ENCODE measurements around the gene BOC. TPM values are rescaled to one million over a fixed set of nuclear protein-coding genes. Genes with fewer than 3 reads are reported as not detected.

BOC gene
- total and polyA plus RNA-seq, 2 of the 13 experiments (the other 11 are each of a cell fraction or from before 2014, with no cell fraction given), result 0.04 TPM; not detected in 1

DNA sequence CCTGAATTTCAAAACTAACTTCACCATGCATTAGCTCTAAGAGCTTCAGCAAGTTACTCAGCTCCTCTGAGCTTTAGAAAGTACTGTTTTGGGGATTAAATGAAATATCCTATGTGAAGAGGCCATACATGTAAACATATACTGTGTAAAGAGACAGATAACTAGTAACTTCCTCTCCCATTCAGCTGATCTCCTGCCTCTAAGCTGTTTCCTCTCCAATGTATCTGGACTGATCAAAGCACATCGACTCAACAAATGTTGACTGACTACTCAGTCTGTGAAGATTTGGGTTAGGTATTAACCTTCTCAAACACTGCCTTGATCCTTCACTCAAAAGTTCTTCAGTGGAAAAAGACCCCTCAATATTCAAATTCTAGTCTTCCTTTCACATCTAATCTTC, 82.0 kb downstream of the BOC start (continued):
- TF ChIP-seq, protein P1, sequence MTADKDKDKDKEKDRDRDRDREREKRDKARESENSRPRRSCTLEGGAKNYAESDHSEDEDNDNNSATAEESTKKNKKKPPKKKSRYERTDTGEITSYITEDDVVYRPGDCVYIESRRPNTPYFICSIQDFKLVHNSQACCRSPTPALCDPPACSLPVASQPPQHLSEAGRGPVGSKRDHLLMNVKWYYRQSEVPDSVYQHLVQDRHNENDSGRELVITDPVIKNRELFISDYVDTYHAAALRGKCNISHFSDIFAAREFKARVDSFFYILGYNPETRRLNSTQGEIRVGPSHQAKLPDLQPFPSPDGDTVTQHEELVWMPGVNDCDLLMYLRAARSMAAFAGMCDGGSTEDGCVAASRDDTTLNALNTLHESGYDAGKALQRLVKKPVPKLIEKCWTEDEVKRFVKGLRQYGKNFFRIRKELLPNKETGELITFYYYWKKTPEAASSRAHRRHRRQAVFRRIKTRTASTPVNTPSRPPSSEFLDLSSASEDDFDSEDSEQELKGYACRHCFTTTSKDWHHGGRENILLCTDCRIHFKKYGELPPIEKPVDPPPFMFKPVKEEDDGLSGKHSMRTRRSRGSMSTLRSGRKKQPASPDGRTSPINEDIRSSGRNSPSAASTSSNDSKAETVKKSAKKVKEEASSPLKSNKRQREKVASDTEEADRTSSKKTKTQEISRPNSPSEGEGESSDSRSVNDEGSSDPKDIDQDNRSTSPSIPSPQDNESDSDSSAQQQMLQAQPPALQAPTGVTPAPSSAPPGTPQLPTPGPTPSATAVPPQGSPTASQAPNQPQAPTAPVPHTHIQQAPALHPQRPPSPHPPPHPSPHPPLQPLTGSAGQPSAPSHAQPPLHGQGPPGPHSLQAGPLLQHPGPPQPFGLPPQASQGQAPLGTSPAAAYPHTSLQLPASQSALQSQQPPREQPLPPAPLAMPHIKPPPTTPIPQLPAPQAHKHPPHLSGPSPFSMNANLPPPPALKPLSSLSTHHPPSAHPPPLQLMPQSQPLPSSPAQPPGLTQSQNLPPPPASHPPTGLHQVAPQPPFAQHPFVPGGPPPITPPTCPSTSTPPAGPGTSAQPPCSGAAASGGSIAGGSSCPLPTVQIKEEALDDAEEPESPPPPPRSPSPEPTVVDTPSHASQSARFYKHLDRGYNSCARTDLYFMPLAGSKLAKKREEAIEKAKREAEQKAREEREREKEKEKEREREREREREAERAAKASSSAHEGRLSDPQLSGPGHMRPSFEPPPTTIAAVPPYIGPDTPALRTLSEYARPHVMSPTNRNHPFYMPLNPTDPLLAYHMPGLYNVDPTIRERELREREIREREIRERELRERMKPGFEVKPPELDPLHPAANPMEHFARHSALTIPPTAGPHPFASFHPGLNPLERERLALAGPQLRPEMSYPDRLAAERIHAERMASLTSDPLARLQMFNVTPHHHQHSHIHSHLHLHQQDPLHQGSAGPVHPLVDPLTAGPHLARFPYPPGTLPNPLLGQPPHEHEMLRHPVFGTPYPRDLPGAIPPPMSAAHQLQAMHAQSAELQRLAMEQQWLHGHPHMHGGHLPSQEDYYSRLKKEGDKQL (CRISPR knock-in tag; IDR thresholded peaks at IDR 0.05; ENCODE audit: low read depth), result peak; percentile 60; the same call in 1 of the 2 replicates
- TF ChIP-seq HIVEP1 (CRISPR knock-in tag; IDR thresholded peaks at IDR 0.05) (no peak), ZFP36L2 (CRISPR knock-in tag; IDR thresholded peaks at IDR 0.05) (no peak), KDM6A (CRISPR knock-in tag; IDR thresholded peaks at IDR 0.05; ENCODE audit: low read depth) (no peak), FOXK1 (CRISPR knock-in tag; IDR thresholded peaks at IDR 0.05; ENCODE audit: borderline replicate concordance, low read depth) (no peak), PITX1 (CRISPR knock-in tag; IDR thresholded peaks at IDR 0.05) (peak; percentile 91), ELF3 (CRISPR knock-in tag; IDR thresholded peaks at IDR 0.05) (peak; percentile 28; the same call in 1 of the 2 replicates), ZNF678 (CRISPR knock-in tag; IDR thresholded peaks at IDR 0.05) (no peak), GATA4 (IDR thresholded peaks at IDR 0.05; ENCODE audit: borderline replicate concordance, low read depth) (no peak), CEBPB (IDR thresholded peaks at IDR 0.05; ENCODE audit: borderline replicate concordance, low read depth, low read length) (no peak), MBNL3 (CRISPR knock-in tag; conservative IDR thresholded peaks at IDR 0.05) (no peak)
- TF ChIP-seq, protein P2, sequence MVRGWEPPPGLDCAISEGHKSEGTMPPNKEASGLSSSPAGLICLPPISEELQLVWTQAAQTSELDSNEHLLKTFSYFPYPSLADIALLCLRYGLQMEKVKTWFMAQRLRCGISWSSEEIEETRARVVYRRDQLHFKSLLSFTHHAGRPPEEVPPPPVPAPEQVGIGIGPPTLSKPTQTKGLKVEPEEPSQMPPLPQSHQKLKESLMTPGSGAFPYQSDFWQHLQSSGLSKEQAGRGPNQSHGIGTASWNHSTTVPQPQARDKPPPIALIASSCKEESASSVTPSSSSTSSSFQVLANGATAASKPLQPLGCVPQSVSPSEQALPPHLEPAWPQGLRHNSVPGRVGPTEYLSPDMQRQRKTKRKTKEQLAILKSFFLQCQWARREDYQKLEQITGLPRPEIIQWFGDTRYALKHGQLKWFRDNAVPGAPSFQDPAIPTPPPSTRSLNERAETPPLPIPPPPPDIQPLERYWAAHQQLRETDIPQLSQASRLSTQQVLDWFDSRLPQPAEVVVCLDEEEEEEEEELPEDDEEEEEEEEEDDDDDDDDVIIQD (CRISPR knock-in tag; IDR thresholded peaks at IDR 0.05; ENCODE audit: low read depth), result no peak
- TF ChIP-seq, protein P3, sequence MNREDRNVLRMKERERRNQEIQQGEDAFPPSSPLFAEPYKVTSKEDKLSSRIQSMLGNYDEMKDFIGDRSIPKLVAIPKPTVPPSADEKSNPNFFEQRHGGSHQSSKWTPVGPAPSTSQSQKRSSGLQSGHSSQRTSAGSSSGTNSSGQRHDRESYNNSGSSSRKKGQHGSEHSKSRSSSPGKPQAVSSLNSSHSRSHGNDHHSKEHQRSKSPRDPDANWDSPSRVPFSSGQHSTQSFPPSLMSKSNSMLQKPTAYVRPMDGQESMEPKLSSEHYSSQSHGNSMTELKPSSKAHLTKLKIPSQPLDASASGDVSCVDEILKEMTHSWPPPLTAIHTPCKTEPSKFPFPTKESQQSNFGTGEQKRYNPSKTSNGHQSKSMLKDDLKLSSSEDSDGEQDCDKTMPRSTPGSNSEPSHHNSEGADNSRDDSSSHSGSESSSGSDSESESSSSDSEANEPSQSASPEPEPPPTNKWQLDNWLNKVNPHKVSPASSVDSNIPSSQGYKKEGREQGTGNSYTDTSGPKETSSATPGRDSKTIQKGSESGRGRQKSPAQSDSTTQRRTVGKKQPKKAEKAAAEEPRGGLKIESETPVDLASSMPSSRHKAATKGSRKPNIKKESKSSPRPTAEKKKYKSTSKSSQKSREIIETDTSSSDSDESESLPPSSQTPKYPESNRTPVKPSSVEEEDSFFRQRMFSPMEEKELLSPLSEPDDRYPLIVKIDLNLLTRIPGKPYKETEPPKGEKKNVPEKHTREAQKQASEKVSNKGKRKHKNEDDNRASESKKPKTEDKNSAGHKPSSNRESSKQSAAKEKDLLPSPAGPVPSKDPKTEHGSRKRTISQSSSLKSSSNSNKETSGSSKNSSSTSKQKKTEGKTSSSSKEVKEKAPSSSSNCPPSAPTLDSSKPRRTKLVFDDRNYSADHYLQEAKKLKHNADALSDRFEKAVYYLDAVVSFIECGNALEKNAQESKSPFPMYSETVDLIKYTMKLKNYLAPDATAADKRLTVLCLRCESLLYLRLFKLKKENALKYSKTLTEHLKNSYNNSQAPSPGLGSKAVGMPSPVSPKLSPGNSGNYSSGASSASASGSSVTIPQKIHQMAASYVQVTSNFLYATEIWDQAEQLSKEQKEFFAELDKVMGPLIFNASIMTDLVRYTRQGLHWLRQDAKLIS (CRISPR knock-in tag; IDR thresholded peaks at IDR 0.05), result no peak
- TF ChIP-seq, protein P4, sequence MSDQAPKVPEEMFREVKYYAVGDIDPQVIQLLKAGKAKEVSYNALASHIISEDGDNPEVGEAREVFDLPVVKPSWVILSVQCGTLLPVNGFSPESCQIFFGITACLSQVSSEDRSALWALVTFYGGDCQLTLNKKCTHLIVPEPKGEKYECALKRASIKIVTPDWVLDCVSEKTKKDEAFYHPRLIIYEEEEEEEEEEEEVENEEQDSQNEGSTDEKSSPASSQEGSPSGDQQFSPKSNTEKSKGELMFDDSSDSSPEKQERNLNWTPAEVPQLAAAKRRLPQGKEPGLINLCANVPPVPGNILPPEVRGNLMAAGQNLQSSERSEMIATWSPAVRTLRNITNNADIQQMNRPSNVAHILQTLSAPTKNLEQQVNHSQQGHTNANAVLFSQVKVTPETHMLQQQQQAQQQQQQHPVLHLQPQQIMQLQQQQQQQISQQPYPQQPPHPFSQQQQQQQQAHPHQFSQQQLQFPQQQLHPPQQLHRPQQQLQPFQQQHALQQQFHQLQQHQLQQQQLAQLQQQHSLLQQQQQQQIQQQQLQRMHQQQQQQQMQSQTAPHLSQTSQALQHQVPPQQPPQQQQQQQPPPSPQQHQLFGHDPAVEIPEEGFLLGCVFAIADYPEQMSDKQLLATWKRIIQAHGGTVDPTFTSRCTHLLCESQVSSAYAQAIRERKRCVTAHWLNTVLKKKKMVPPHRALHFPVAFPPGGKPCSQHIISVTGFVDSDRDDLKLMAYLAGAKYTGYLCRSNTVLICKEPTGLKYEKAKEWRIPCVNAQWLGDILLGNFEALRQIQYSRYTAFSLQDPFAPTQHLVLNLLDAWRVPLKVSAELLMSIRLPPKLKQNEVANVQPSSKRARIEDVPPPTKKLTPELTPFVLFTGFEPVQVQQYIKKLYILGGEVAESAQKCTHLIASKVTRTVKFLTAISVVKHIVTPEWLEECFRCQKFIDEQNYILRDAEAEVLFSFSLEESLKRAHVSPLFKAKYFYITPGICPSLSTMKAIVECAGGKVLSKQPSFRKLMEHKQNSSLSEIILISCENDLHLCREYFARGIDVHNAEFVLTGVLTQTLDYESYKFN (CRISPR knock-in tag; conservative IDR thresholded peaks at IDR 0.05), result peak; percentile 67
- TF ChIP-seq, protein P5, sequence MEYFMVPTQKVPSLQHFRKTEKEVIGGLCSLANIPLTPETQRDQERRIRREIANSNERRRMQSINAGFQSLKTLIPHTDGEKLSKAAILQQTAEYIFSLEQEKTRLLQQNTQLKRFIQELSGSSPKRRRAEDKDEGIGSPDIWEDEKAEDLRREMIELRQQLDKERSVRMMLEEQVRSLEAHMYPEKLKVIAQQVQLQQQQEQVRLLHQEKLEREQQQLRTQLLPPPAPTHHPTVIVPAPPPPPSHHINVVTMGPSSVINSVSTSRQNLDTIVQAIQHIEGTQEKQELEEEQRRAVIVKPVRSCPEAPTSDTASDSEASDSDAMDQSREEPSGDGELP (IDR thresholded peaks at IDR 0.05; ENCODE audit: borderline replicate concordance, low read depth), result peak; percentile 77; the same call in 1 of the 2 replicates

Measured in HepG2 (cell line).